Inflammatory macrophage treated with lipopolysaccharide for 4 hours (primary cell): ENCODE data around the gene DBP.

Experiments used
- DNase-seq: peaks from one replicate; pipeline ENCODE4 v3.0.0-alpha.2; 2020

Gene DBP

GRCh38 chr19:48609571-48610108 lies 27.5 kb downstream of the DBP start:
- no peak for DNase-seq

DNA sequence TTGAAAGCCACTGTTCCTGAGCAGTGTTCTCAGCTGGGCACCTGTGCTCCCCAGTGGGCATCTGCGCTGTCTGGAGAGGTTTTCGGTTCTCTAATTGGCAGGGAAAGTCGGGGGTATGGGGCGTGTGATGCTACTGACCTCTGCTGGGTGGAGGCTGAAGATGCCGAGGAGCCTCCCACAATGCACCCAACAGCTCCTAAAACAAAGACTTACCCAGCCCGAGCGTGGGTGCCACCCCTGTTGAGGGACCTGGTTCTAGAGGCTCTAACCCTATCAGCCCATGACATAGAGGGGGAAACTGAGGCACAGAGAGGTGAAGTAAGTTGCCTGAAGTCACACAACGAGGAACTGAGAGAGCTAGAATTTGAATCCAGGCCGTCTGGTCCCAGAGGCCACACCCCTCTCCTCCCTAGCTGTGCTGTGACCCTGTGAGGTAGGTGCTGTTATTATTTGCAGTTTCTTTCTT lies 28.3 kb downstream of the DBP start:
- DNase-seq, result peak; percentile 62

- no peak for DNase-seq
Measured at GRCh38 chr19:48607359-48607755, 29.8 kb downstream of the DBP start.

DNA sequence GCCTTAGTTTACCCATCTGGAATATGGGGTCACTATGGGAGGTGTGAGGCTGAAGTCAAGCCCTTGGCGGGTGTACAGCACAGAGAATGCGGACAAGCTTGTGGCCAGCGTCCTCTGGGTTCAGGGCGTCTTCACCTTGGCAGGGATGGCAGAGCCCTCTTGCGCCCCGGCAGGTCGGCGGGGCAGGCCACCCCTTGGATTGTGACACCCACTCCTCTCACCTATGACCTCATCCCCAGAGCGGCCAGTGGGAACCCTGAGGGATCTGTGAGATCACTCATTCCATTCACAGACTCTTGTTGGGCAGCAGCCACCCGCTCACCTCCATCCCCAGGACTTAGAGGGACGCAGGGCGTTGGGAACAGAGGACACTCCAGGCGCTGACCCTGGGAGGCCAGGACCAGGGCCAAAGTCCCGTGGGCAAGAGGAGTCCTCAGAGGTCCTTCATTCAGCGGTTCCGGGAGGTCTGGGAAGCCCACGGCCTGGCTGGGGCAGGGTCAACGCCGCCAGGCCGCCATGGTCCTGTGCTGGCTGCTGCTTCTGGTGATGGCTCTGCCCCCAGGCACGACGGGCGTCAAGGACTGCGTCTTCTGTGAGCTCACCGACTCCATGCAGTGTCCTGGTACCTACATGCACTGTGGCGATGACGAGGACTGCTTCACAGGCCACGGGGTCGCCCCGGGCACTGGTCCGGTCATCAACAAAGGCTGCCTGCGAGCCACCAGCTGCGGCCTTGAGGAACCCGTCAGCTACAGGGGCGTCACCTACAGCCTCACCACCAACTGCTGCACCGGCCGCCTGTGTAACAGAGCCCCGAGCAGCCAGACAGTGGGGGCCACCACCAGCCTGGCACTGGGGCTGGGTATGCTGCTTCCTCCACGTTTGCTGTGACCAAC lies 30.5 kb downstream of the DBP start, which contains the start of gene SPACA4:
Gene SPACA4, plus strand, starts transcription at position 280 of the 896 bp plus-strand sequence. Its CDS starts 237 bp downstream, at position 517.
- DNase-seq, result no peak

- no peak for DNase-seq
Measured at GRCh38 chr19:48603850-48604249, 33.3 kb downstream of the DBP start.

DNA sequence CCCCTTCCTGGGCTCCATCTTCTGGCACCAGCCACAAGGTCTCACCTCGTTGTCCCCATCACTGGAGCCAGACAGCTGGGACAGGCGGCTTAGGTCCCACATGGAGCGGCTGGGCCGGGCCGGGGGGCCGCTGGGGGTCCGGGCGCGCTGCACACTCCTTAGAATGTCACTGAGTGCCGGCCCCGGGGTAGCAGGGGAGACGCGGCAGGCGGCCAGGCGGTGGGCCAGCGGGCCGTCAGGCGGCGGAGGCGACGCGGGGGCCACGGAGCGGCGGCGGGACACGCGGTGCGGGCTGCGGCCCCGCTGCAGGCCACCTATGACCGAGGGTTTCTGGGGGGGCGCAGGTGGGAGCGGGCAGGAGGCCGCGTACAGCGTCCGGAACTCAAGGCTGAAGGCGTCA lies 33.7 kb downstream of the DBP start:
- no peak for DNase-seq

DNA sequence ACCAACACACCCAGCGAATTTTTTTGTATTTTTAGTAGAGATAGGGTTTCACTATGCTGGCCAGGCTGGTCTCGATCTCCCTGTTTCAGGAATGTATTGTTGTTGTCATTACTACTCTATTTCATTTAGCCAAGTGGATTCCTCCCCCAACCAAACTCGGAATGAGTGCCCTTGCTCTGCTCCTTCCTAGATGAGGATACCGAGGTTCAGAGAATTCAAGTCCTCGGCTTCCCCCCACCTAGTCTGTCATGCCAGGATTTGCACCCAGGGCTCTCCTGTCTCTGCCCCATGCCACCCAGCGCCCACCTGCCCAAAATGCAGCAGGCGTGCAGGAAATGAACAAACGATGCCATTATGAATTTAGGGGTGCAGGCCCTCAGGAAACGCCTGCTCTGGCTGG lies 34.2 kb downstream of the DBP start:
- DNase-seq, result no peak

GRCh38 chr19:48600679-48601417 lies 36.3 kb downstream of the DBP start:
- DNase-seq, result no peak

DNA sequence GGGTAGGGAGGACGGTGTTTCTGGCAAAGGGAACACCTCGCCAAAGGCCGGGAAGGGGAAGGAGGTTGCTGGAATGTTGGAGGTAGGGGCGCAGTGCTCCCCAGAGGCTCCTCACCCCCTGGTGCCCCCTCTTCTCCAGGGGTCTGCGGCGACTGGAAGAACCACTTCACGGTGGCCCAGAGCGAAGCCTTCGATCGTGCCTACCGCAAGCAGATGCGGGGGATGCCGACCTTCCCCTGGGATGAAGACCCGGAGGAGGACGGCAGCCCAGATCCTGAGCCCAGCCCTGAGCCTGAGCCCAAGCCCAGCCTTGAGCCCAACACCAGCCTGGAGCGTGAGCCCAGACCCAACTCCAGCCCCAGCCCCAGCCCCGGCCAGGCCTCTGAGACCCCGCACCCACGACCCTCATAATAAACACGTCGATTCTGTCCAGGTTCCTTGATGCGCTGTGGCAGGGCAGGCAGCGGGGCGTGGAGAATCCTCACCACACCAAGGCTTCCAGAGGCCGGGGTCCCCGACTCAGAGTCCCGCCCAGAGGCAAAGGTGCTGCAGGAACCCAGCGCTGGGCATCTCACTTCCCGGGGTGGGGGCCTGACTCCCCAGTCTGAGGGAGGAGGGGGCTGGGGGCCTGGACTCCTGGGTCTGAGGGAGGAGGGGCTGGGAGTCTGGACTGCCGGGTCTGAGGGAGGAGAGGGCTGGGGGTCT lies 38.0 kb downstream of the DBP start:
- no peak for DNase-seq

DNA sequence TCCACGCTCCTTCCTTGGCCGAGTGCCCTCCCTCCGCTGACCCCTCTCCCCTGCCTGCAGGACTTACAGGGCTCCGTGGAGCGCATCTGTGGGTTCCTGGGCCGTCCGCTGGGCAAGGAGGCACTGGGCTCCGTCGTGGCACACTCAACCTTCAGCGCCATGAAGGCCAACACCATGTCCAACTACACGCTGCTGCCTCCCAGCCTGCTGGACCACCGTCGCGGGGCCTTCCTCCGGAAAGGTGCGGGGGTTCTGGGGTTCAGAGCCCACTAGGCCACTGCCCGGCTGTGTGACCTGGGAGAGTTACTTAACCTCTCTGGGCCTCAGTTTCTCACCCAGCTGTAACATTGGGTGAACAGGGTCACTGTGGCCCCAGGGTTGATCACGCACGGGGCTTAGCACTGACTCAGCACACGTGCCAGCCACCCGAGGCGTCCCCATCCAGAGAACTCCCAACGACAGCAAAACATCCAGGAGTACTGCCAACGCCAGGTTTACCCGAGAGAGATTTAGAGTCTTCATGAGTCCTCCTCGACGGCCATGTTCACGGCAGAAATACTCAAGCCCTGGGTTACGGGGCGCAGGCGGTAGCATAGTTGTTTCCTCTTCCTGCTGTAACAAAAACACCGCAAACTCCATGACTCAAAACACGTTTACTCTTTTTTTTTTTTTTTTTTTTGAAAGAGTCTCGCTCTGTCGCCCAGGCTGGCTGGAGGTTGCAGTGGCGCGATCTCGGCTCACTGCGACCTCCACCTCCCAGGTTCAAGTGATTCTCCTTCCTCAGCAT lies 40.3 kb downstream of the DBP start:
- no peak for DNase-seq

DNA sequence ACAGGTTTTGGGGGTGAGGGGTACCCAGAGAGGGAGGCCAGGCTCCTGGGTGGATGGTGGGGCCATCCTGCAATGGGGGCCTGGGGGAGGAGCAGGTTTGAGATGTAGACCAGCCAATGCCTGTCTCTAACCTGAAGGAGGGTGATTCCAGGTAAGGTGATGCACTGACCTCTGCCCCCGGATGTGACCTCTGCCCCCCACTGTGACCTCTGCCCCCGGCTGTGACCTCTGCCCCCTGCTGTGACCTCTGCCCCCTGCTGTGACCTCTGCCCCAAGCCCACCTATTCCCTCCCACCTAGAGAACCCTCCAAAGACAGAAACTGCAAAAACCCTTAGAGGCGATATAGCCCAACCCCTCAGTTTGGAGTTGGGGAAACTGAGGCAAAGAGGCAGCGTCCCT lies 40.9 kb downstream of the DBP start:
- DNase-seq, result no peak

- DNase-seq, result no peak
Measured at GRCh38 chr19:48595833-48596232, 41.3 kb downstream of the DBP start.

DNA sequence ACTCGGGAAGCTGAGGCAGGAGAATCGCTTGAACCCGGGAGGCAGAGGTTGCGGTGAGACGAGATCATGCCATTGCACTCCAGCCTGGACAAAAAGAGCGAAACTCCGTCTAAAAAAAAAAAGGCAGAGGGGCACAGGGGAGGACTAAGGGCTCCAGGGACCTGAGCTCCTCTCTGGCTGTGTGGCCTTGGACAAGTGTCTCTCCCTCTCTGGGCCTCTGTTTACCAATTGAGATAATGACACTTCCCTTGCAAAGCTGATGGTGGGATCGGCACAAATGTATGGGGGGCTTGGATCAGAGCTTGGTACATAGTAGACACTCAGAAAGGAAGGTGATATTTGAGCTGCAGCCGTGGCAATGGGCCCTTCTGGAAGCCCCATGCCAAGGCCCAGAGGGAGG lies 42.0 kb downstream of the DBP start:
- no peak for DNase-seq

DNA sequence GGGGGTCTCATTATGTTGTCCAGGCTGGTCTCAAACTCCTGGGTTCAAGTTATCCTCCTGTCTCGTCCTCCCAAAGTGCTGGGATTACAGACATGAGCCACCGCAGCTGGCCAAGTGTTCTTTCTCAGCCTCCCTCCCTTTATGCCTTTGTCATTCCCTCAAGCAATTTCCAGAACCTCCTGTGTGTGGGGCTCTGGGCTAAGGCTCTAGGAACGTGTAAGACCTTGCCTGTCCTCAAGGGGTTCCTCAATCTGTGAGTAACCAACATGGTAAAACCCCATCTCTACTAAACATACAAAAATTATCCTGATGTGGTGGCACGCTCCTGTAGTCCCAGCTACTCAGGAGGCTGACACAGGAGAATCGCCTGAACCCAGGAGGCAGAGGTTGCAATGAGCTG lies 46.2 kb downstream of the DBP start:
- DNase-seq, result peak; percentile 14

DNA sequence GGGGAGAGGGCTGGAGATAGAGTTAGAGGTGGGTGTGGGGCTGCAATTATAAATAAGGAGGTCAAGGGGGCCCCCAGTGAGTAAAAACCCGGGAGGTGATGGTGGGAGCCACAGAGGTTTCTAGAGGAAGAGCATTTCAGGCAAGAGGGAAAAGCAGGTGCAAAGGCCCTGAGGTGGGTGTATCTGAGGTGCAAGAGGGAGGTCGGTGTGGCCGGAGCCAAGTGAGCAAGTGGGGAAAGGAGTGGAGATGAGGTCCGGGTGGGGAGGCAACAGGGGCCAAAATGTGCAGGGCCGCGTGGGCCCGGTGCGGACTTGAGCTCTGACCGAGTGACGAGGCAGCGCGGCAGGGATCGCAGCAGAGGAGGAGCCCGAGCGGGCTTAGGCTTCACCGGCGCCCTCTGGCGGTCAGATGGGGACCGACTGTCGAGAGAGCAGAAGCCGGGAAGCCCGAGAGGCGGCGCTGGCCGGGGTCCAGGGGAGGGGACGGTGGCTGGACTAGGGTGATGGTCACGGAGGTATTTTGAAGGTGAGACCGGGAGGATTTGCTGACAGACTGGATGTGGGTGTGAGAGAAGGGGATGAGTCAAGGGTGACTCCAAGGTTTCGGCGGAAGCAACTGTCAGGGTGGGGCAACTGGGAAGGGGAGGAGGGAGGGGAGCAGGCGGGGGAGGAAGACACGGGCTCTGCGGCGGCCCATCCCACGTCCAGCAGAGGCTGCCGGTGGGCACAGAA lies 48.3 kb downstream of the DBP start:
- DNase-seq, result peak; percentile 88

GRCh38 chr19:48587387-48587786 lies 49.8 kb downstream of the DBP start:
- DNase-seq, result no peak

GRCh38 chr19:48582168-48582567 lies 55.0 kb downstream of the DBP start:
- no peak for DNase-seq
